H1 (cell line): ENCODE measurements around the gene DOCK9. TPM values are rescaled to one million over a fixed set of nuclear protein-coding genes. Genes with fewer than 3 reads are reported as not detected.

ENCODE experiments used
- CBX5 ChIP-seq: fragments of 300-800, 300-1000 bp; sonication (generic); IDR thresholded peaks from 2 replicates; pipeline ENCODE4 v1.7.1; 2016; ENCODE audit warnings: antibody characterized with exemption, low read length, low read depth
- GABPA ChIP-seq: IDR thresholded peaks from 2 replicates; pipeline ENCODE4 v1.6.1; 2011; ENCODE audit warnings: mild to moderate bottlenecking, low read length, moderate library complexity, borderline replicate concordance; ENCODE audit not compliant: insufficient read depth
- NANOG ChIP-seq: IDR thresholded peaks from 2 replicates; pipeline ENCODE4 v1.6.1; 2011; ENCODE audit warnings: low read length, low read depth, mild to moderate bottlenecking, inconsistent platforms; ENCODE audit not compliant: insufficient read depth, poor library complexity, severe bottlenecking
- POLR2AphosphoS5 ChIP-seq: IDR thresholded peaks from 2 replicates; pipeline ENCODE4 v1.6.1; 2011; ENCODE audit warnings: low read depth, low read length
- SP2 ChIP-seq: IDR thresholded peaks from 2 replicates; pipeline ENCODE4 v1.6.1; 2012; ENCODE audit warnings: mild to moderate bottlenecking, low read length, inconsistent platforms
- SP4 ChIP-seq: IDR thresholded peaks from 2 replicates; pipeline ENCODE4 v1.6.1; 2012; ENCODE audit warnings: low read length, inconsistent platforms
- polyA plus RNA-seq, 7 experiments: library from polyadenylated mRNA; depleted of rRNA in 3 of 7; stranded (reverse) in 5 of 7; unstranded in 2 of 7; fragments of >200 nt in 5 of 7; fragments of 200-250 nt in 2 of 7; gene quantifications; 1 replicate in 5 of 7; 2 replicates in 1 of 7; 4 replicates in 1 of 7; pipeline versions ENCODE4 v1.2.1 to v1.2.3, GENCODE V29; 2011 to 2013; ENCODE audit warnings: missing spikeins in 2 of 7, mixed read lengths in 2 of 7
- total RNA-seq: library from RNA; stranded (reverse); fragmentation: NEBNext Ultra II Directional; extraction: Animal tissue kit (Norgen Biotek cat#: 25700); gene quantifications from 2 replicates; pipeline ENCODE4 v1.2.1, GENCODE V29; 2021

Gene DOCK9
- total and polyA plus RNA-seq, 2 of the 8 experiments (the other 6 are each of a cell fraction or from before 2014, with no cell fraction given) = 21.6 to 31.5 TPM

GRCh38 chr13:98958443-98958794 lies 19.4 kb downstream of the DOCK9 start (continued):
- TF ChIP-seq NANOG = no peak
- TF ChIP-seq SP2 = no peak
- no peak for TF ChIP-seq POLR2AphosphoS5
- no peak for TF ChIP-seq CBX5
- no peak for TF ChIP-seq GABPA
- no peak for TF ChIP-seq SP4
